Heart right ventricle (tissue), 16 donors: ENCODE data around the gene CYP39A1. TPM values are rescaled to one million over a fixed set of nuclear protein-coding genes. Genes with fewer than 3 reads are reported as not detected.
A peak's percentile ranks its signal among the peaks of the same experiment; 100 is the strongest.

Source experiments
- ATAC-seq, 8 donors: fragments of 200-7000 bp; cut with Tn5 transposase; one replicate each; pipeline ENCODE4 v1.9.1; 2020; ENCODE audit warnings: mild to moderate bottlenecking in 8 of 8, moderate library complexity in 8 of 8, moderate number of reproducible peaks in 1 of 8
- DNase-seq, 2 donors: peaks; one replicate each; pipeline ENCODE4 v3.0.0-alpha.2; 2020
- H3K27ac ChIP-seq, 10 donors: fragments of 200-600 bp; sonication (generic) in 2 of 10; one replicate each; pipeline versions ENCODE4 v1.5.0 to v1.8.0; 2020 to 2022; ENCODE audit warnings: mild to moderate bottlenecking in 3 of 10
- H3K27me3 ChIP-seq, 7 donors: fragments of 200-600 bp; one replicate each; pipeline ENCODE4 v1.8.0; 2021 to 2022; ENCODE audit warnings: mild to moderate bottlenecking in 2 of 7
- H3K36me3 ChIP-seq, 9 donors: fragments of 200-600 bp; sonication (generic) in 1 of 9; one replicate each; pipeline versions ENCODE4 v1.5.0 to v1.8.0; 2020 to 2022; ENCODE audit warnings: mild to moderate bottlenecking in 2 of 9
- H3K4me1 ChIP-seq, 9 donors: fragments of 200-600 bp; sonication (generic) in 1 of 9; one replicate each; pipeline versions ENCODE4 v1.5.0 to v1.8.0; 2020 to 2022; ENCODE audit warnings: mild to moderate bottlenecking in 4 of 9
- H3K4me3 ChIP-seq, 10 donors: fragments of 200-600 bp; sonication (generic) in 2 of 10; one replicate each; pipeline versions ENCODE4 v1.5.0 to v1.8.0; 2020 to 2022; ENCODE audit warnings: mild to moderate bottlenecking in 7 of 10, moderate library complexity in 2 of 10
- H3K9me3 ChIP-seq, 11 donors: fragments of 200-600 bp in 10 of 11; sonication (generic) in 2 of 11; one replicate each; pipeline versions ENCODE4 v1.5.0 to v1.8.0; 2013 to 2022; ENCODE audit warnings: mild to moderate bottlenecking in 2 of 11, control low read depth in 1 of 11, moderate library complexity in 1 of 11
- CTCF ChIP-seq, 9 donors: fragments of 200-600 bp; sonication (generic) in 2 of 9; IDR thresholded peaks; one replicate each; pipeline versions ENCODE4 v1.5.0 to v1.8.0; 2021 to 2022; ENCODE audit warnings: antibody characterized with exemption in 9 of 9, mild to moderate bottlenecking in 5 of 9, moderate library complexity in 1 of 9
- WGBS, 2 donors: extraction: QIAGEN DNeasy Blood & Tissue Kit; methylation state at CpG; one replicate each; pipeline ENCODE4 v1.1.7; 2013; ENCODE audit warnings: inconsistent platforms in 1 of 2; 5-methylcytosine and 5-hydroxymethylcytosine counted together
- intact Hi-C, 10 donors: fragments of 100-400 bp; cut with DNase I; formaldehyde crosslinking; loops; one replicate each; pipeline versions ENCODE4 v1.11.1 to v1.14.2; 2022
- polyA plus RNA-seq, 2 donors: library from polyadenylated mRNA; stranded (reverse); fragments of 200-250 nt; gene quantifications; one replicate each; pipeline ENCODE4 v1.2.3, GENCODE V29; 2013
- total RNA-seq, 10 donors: library from RNA; stranded (reverse); fragmentation: NEBNext Ultra II Directional in 3 of 10; extraction: Animal tissue kit (Norgen Biotek cat#: 25700) in 3 of 10; gene quantifications; one replicate each; pipeline versions ENCODE4 v1.2.1 to v1.2.4, GENCODE V29; 2021 to 2023
- donor health status: Arrhythmogenic right ventricular cardiomyopathy.
- donor health status: ischemic (EF 13 %, LVEDD 7.1; RV severe dilation, severe dysfunction).
- donor health status: healthy with polysubstance abuse.
- donor health status: DM: no; HTN: yes; CAD: no.
- donor health status: DM: no; HTN: no; CAD: no.
- donor health status: ischemic (EF 25% LVEDD 6.9; RV normal size, moderate dysfunction).
- donor health status: ischemic (EF 25% LVEDD 5.7; RV mildly dilated, moderate dysfunction).
- donor health status: healthy.
- donor health status: DM: yes; HTN: yes; CAD: no.
- donor health status: Ischemic cardiomyopathy.
- donor health status: ischemic (EF 35%, LVEDD 5.7; RV mildly dilated, moderate dysfunction).
- donor health status: nonischemic (EF 11% LVEDD 7.7; RV severe dilation, severe dysfunction).
- donor health status: DM: yes; HTN: yes; CAD: no.
- donor health status: PGD.
- donor health status: ischemic (EF 29% LVEDD 5.4; RV normal size, mild dysfunction).
- donor health status: nonischemic (EF 23%, LVEDD 6.1; RV moderate dilation, normal function).

CYP39A1 gene
- total and polyA plus RNA-seq, 12 donors: 2.9 to 7.5 (median 4.5) TPM

- Histone ChIP-seq H3K9me3 (peaks cover 0 to 37% (median 16%) of the 10 kb centered on the region in 11 donors), H3K27ac (no peak overlapping the region), H3K27me3 (no peaks in the 10 kb centered on the region), H3K4me1 (no peaks in the 10 kb centered on the region), H3K36me3 (no peaks in the 10 kb centered on the region), H3K4me3 (no peak overlapping the region)
- no peak for TF ChIP-seq CTCF (IDR thresholded peaks at IDR 0.05)
- intact Hi-C loops: no loop called here
- DNase-seq: no peak
- ATAC-seq: peak in 1 of 8 donors; percentile 30
- WGBS, 2 donors: 92 to 93% methylated on average over 3 of the region's 3 CpGs
These were observed 111.1 kb downstream of the CYP39A1 start for GRCh38 chr6:46541556-46541955.

GRCh38 chr6:46539866-46540265 lies 112.8 kb downstream of the CYP39A1 start:
- H3K36me3 ChIP-seq: no peaks in the 10 kb centered on the region

GRCh38 chr6:46538800-46539480 lies 113.7 kb downstream of the CYP39A1 start:
- WGBS, 2 donors: 70 to 74% methylated on average over 6 of the region's 6 CpGs
- DNase-seq: no peak
- no peak overlapping the region for H3K4me3 ChIP-seq
- TF ChIP-seq CTCF (IDR thresholded peaks at IDR 0.05): no peak
- peaks cover 0 to 19% (median 4%) of the 10 kb centered on the region in 11 donors for H3K9me3 ChIP-seq
- intact Hi-C loops: no loop called here
- ATAC-seq: no peak
- no peaks in the 10 kb centered on the region for H3K27me3 ChIP-seq
- H3K4me1 ChIP-seq: no peaks in the 10 kb centered on the region
- no peak overlapping the region for H3K27ac ChIP-seq
- H3K36me3 ChIP-seq: no peaks in the 10 kb centered on the region

More at GRCh38 chr6:46539866-46540265, 112.8 kb downstream of the CYP39A1 start:
- Histone ChIP-seq H3K27ac (no peak overlapping the region), H3K27me3 (no peaks in the 10 kb centered on the region), H3K4me3 (no peak overlapping the region), H3K4me1 (no peaks in the 10 kb centered on the region), H3K9me3 (peaks cover 0 to 26% (median 11%) of the 10 kb centered on the region in 11 donors)
- intact Hi-C loops: no loop called here
- no peak for TF ChIP-seq CTCF (IDR thresholded peaks at IDR 0.05)
- WGBS, 2 donors: 80 to 86% methylated on average over 2 of the region's 2 CpGs
- DNase-seq (no peak), ATAC-seq (no peak)

- no peak for TF ChIP-seq CTCF (IDR thresholded peaks at IDR 0.05)
- Histone ChIP-seq H3K4me1 (peaks cover 0 to 8% (median 0%) of the 10 kb centered on the region in 9 donors), H3K36me3 (no peaks in the 10 kb centered on the region), H3K27ac (no peak overlapping the region), H3K9me3 (peaks cover 0 to 7% (median 0%) of the 10 kb centered on the region in 11 donors), H3K27me3 (no peaks in the 10 kb centered on the region), H3K4me3 (no peak overlapping the region)
- ATAC-seq: no peak
- DNase-seq: no peak
- intact Hi-C loops: no loop called here
- WGBS, 2 donors: 72 to 74% methylated on average over 3 of the region's 3 CpGs
These were observed 121.7 kb downstream of the CYP39A1 start for GRCh38 chr6:46530896-46531295.
